Lower leg skin (tissue), 3 donors: ENCODE results near the gene NUMB.

ENCODE experiments used
- CTCF ChIP-seq, 3 donors: fragments of 450-650 bp; IDR thresholded peaks; one replicate each; pipeline ENCODE4 v1.5.1; 2016; ENCODE audit warnings: antibody characterized with exemption in 3 of 3, mild to moderate bottlenecking in 3 of 3, moderate library complexity in 2 of 3
- POLR2A ChIP-seq, 2 donors: fragments of 450-650 bp; IDR thresholded peaks; one replicate each; pipeline ENCODE4 v1.6.1; 2016 to 2017; ENCODE audit warnings: antibody characterized with exemption in 2 of 2, mild to moderate bottlenecking in 1 of 2, moderate library complexity in 1 of 2

DNA sequence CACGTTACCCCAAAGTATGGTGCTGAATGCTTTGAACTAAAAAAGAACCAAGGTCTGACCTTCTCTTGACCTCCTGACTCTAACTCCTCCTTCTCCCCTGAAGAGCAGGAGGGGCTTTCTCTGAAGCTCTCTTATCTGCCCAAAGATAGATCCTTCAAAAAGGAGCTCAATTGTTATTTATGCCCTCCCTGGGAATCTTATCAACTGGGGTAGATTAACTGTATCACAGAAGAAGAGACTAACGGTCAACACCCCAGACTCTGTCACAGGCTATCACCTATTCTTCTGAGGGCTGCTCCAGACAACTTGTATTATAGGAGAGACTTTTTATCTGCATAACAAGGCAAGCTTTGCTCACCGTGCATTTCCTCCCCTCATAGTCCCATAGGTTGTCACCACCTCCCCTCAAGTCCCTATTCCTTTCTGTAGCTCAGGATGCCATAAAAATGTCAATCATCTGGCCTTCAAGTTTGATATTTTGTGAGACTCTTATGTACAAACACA is 134.4 kb downstream of the NUMB start:
- TF ChIP-seq CTCF (IDR thresholded peaks at IDR 0.05) (no peak), POLR2A (IDR thresholded peaks at IDR 0.05) (no peak)
